K562 (cell line): ENCODE data around the gene AIFM3. TPM values are rescaled to one million over a fixed set of nuclear protein-coding genes. Genes with fewer than 3 reads are reported as not detected.

Experiments used
- ATF4 ChIP-seq: fragments of 450-650 bp; formaldehyde crosslinking; IDR thresholded peaks from 2 replicates; pipeline ENCODE4 v1.4.0; 2022; ENCODE audit warnings: mild to moderate bottlenecking, moderate library complexity
- DNMT1 ChIP-seq: fragments of 450-650 bp; IDR thresholded peaks from 2 replicates; pipeline ENCODE4 v1.6.1; 2016; ENCODE audit warnings: antibody characterized with exemption, mild to moderate bottlenecking
- NR2C1 ChIP-seq, 2 experiments: fragments of 450-650 bp; IDR thresholded peaks; 2 replicates each; pipeline ENCODE4 v1.6.1; 2017; ENCODE audit warnings: mild to moderate bottlenecking in 2 of 2, antibody characterized with exemption in 1 of 2, inconsistent platforms in 1 of 2, missing compliant biosample characterization in 1 of 2, missing genetic modification characterization in 1 of 2
- SNRNP70 ChIP-seq: fragments of 200-400 bp; formaldehyde crosslinking; optimal IDR thresholded peaks from 2 replicates; pipeline ENCODE3; 2017; ENCODE audit warnings: low read depth, low read length
- TARDBP ChIP-seq: fragments of 450-650 bp; IDR thresholded peaks from 2 replicates; pipeline ENCODE4 v1.6.1; 2016
- UBTF ChIP-seq, 2 experiments: IDR thresholded peaks; 2 replicates each; pipeline ENCODE4 v1.6.1; 2012; ENCODE audit warnings: improper control_type of control experiment in 2 of 2, low read depth in 2 of 2, low read length in 2 of 2, borderline replicate concordance in 1 of 2
- ZBTB9 ChIP-seq: fragments of 450-650 bp; formaldehyde crosslinking; IDR thresholded peaks from 2 replicates; pipeline ENCODE4 v1.4.0; 2020; ENCODE audit warnings: mild to moderate bottlenecking, moderate library complexity
- ZNF408 ChIP-seq: fragments of 250-450 bp; sonication (Bioruptor Pico); IDR thresholded peaks from 2 replicates; pipeline ENCODE4 v1.4.0; 2020; ENCODE audit warnings: low read depth, mild to moderate bottlenecking, moderate library complexity
- ZNF518B ChIP-seq: fragments of 250-450 bp; sonication (Bioruptor Pico); IDR thresholded peaks from 2 replicates; pipeline ENCODE4 v1.5.0; 2021; ENCODE audit warnings: mild to moderate bottlenecking, moderate library complexity
- polyA plus RNA-seq, 8 experiments: library from polyadenylated mRNA; depleted of rRNA in 4 of 8; stranded (reverse) in 5 of 8; unstranded in 3 of 8; fragments of >200 nt; fragmentation: Nextera tagmentation in 2 of 8; fragmentation: Illumina TruSeq in 1 of 8; extraction: Ambion mirVana in 2 of 8; extraction: Trizol in 1 of 8; gene quantifications; 2 replicates each; pipeline versions ENCODE4 v1.2.1 to v1.2.3, GENCODE V29; 2011 to 2014; ENCODE audit warnings: inconsistent platforms in 1 of 8, missing spikeins in 1 of 8
- total RNA-seq, 7 experiments: library from RNA; depleted of rRNA in 6 of 7; stranded (reverse); fragments of >200 nt in 6 of 7; fragmentation: Illumina TruSeq in 2 of 7; extraction: Trizol in 2 of 7; gene quantifications; 2 replicates each; pipeline versions ENCODE4 v1.2.1 to v1.2.3, GENCODE V29; 2011 to 2021; ENCODE audit warnings: low replicate concordance in 1 of 7

AIFM3 gene
- total and polyA plus RNA-seq, 9 of the 15 experiments (the other 6 are each of a cell fraction or from before 2014, with no cell fraction given) = 0.03 to 0.20 (median 0.07) TPM; not detected in 1

GRCh38 chr22:20975541-20976290 lies 8.7 kb downstream of the AIFM3 start (continued):
- no peak for TF ChIP-seq ATF4 (CRISPR knock-in tag)
- TF ChIP-seq NR2C1 (IDR thresholded peaks at IDR 0.05) = no peak
- TF ChIP-seq NR2C1 (tag; IDR thresholded peaks at IDR 0.05) = no peak
- TF ChIP-seq ZNF518B (CRISPR knock-in tag) = no peak
- no peak for TF ChIP-seq ZNF408 (CRISPR knock-in tag)
- no peak for TF ChIP-seq ZBTB9 (CRISPR knock-in tag)
- TF ChIP-seq DNMT1 = no peak
- no peak for TF ChIP-seq TARDBP
- TF ChIP-seq SNRNP70 = no peak
- 0 out of 4 replicates have a peak, but pooled peaks of 1 of the 2 experiments have one; percentile 46 for TF ChIP-seq UBTF (IDR thresholded peaks at IDR 0.05; ENCODE audit: borderline replicate concordance in 1 of 2, low read depth in 2 of 2, low read length in 2 of 2)
- TF ChIP-seq, all 486 proteins: peak for 13
